Left forelimb (tissue), 1 donor: ENCODE results near the gene SGPL1.

Experiments
- DNase-seq: peaks from one replicate; pipeline ENCODE4 v3.0.0-alpha.2; 2018; ENCODE audit warnings: low spot score

The SGPL1 gene

DNA sequence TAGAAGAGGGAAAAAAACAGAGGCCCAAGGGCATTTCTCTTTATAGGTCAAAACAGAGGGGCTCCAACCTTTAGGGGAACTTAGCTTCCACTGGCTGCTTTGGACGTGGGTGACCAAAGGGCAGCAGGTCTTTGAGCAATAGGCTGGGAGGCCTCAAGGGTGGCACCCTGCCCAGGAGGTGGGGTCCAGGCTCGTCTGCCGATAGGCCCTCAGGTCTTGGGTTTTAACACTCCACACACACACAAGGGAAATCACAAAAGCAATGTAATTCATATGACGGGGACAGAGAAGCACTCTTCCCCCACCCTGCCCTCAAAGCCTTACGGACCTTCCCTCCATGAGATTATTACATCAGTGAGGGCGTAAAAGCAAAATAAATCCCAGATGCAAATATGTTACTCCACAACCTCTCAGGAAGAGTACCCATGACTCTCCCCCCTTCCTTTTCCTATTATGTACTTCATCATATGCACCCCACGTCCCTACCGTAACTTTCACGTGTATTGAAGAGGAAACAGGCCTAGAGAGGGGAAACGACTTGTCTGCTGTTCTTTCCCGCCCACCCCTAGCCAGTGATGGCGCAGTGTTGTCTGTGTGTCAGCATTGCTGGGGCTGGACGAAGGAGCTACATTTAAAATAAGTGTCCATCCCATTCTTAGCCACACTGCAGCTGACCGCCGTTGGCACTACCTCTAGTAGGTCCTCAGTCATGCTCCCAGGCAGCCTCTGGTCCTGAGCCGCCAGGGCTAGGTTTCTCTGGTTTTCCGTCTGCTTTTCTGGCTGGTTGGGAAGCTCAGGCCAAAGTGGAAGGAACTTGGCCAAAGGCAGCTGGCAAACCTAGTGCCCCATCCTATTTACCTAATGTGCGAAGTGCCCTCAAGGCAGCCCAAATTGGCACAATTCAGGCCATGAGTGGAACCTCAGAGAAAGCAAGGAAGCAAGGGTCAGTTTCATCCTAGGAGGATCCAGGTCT lies 70.5 kb downstream of the SGPL1 start:
- DNase-seq = no peak

GRCh38 chr10:70886921-70887665 lies 71.3 kb downstream of the SGPL1 start:
- no peak for DNase-seq

DNA sequence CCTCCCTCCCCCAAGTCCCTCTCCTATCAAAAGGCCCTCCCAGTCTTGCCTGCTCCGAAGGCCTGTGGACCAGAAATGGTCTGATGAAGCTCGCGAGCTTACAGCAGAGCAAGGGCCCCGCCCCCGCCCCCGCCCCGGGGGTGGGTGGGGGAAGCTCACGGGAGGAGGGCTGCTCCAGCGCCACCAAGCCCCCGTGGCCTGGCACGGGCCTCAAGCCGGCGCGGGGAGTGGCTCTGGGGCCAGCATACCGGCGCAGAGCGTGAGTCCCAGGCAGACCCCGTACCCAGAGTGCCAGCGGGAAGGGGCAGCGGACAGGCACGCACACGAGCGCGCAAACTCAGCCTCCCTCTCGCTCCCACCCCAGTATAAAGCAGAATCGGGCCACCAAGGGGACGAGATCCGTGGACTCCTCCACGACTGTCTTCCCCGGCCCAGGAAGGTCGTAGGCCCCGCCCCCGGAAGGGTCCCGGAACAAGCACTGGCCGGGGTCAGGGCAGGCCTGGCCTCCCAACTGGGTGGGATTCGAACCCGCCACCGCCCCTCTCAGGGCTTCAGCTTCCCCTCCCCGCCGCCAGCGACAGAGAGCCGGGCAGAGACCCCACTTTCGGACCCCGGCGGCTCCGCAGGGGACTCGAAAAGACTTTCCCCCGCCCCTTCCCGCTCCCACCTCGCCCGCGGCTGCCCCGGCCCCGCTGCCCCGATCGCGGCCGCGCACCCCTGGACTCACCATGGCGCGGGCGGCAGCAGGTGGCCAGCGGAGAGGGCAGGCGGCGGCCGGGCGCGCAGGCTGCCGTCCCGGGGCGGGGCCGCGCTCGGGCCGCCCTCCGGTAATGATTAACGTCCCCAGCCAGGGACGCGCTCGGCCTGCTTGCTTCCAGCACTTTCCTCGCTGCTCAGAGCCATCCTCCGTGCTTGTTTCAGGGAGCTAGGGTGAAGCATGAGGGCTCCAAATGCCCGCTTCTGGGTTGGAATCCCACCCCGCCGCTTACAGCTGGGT lies 72.4 kb downstream of the SGPL1 start, which contains the start of gene PCBD1:
Gene PCBD1, minus strand, starts transcription at position 762 of the 997 bp plus-strand sequence. Its CDS starts 32 bp downstream, at position 730.
- peak; percentile 86 for DNase-seq

DNA sequence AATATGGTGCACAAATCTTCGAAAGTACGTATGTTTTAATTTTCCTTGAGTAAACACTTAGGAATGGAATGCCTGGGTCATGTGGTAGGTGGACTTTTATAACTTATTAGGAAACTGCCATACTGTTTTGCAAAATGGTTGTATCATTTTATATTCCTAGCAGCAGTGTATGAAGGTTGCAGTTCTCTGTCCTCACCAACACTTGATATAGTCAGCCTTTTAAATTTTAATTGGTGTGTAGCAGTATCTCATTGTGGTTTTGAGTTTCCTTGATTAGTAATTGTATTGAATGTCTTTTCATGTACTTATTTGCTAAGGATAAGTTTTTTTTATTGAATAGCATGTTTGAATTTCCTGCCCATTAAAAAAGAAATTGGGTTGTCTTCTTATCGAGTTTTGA lies 73.5 kb downstream of the SGPL1 start:
- DNase-seq = no peak

DNA sequence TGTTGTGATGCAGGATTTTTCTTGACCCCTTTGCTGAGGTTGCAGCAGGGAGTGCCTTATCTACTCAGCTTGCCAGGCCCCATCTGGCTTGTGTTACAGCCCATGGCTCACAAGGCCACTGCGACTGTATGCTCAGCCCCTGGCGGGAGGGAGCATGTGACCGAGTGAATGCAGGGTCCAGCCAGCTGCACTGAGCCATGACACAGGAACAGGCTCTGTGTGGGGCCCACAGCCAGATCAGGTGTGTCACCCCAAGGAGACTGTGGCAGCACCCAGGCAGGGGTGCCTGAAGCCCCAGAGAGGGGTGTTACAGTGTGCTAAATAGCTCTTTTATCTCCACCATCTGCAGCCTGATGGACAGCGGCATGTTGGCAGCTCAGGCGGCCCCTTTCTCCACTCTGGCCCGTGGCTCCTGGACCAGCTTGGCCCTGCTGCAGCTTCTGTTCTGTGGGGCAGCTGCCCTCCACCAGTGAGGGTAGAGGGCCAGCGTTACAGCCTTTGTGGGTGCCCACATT lies 75.2 kb downstream of the SGPL1 start:
- no peak for DNase-seq

DNA sequence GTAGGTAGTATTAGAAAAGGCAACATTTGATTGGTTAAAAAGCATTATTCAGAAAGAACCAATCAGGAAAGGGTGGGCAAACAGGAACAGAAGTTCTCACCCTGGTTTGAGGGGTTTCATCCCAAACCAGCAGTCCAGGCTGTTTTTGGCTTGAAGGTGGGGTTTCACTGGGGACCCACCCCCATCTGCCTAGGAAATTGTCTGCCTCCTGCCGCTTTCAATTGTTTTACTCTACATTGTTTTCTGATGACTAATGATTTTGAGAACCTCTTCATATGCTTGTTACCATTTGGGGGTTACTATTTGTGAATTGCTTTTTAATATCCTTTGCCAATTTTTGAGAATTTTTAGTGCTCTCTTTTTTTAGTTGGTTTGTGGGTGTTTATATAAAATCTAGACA lies 75.9 kb downstream of the SGPL1 start:
- DNase-seq = no peak

DNA sequence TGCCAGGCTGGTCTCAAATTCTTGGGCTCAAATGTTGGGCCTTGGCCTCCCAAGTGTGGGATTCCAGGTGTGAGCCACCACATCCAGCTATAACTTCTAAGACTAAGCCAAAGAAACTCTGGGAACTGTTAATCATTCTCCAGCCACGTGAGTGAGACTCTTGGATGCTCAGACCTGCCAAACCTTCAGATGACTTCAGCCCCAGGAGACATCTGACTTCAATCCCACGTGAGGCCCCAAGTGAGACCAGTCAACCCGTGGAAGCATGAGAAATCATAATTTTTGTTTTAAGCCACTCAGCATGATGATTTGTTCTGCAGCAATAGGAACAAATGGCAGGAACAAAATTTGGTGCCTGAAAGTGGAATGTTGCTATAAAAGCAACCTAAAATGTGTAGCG lies 76.9 kb downstream of the SGPL1 start:
- DNase-seq = no peak

DNA sequence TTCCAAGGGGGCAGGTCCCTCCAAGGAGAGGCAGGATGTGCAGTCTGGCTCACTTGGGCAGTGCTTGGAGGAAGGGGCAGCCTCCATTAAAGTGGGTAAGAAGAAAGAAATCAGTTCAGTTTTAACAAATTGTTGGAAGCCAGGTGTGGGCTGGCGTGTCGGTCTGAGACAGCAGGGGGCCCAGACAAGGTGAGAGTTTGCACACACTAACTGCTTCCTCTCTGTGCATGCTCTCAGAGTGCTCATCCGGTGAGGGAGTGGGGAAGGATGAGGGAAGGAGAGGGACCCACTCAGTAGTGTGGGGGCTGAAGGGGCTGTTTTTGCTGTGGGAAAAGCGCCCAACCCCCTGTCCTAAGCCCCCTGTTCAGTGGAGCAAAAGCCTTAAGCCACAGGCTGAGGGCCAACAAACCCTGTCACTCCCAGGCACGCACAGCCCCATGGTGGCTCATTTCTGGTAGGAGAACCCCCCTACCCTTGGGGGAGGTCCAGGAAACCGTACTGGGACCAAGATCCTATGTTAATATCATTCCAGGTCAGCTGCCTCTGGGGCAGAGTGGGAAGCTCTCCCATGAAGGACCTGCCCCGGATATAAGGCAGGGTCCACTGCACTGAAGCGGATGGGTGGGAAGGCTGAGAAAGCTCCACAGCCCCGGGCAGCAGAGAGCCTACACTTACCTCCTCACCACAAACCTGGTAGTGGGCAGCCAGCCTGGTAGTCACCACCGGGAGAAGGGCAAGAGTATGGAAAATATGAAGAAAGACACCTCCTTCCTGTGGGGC lies 77.7 kb downstream of the SGPL1 start:
- no peak for DNase-seq

- no peak for DNase-seq
Measured at GRCh38 chr10:70894416-70894815, 78.7 kb downstream of the SGPL1 start.

DNA sequence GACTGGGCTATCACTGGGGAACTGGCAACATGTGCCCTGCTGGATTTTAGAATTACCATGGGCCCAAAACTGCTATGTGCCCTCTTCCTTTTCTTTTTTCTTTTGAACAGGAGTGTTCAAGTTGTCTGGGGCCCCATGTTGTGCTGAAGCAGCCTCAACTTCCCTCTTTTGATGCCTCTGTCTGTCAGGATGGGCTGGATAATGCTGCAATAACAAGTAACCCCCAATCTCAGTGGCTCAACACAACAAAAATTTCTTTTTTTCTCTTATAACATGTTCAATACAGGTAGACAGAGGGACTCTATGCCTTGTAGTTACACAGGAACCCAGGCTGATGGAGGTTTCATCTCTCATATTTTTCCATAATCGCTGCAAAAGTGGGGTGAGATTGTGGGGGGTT lies 80.8 kb downstream of the SGPL1 start:
- no peak for DNase-seq

- no peak for DNase-seq
Measured at GRCh38 chr10:70898687-70899086, 82.9 kb downstream of the SGPL1 start.

GRCh38 chr10:70899096-70899495 lies 83.3 kb downstream of the SGPL1 start:
- DNase-seq = no peak

DNA sequence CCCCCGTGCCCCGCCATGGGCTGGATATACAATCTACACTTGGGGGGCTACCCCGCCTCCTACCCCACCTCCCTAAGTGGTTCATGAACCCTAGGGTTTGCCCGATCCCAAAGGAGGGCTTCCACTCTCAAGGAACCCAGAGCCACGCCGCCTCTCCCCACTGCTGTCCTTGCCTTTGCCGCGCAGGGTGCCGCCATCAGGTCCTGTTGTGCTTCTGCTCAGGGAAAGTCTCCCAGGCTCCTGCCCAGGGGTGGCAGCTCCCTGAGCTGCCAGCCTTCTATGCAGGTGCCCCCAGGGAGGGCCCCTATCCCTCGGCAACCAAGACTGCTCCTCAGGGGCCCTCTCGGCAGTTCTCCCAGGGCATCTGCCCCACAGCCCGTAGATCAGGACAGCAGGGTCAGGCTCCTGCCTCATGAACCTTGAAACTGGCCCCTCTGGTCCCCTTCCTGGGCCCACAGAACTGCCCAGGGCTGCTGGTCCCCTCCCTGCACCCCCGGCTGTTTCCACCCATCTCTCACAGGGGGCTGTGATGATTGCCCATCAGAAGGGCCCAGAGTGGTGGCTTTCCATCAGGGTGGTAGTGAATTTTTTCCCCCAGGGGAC lies 85.6 kb downstream of the SGPL1 start:
- DNase-seq = no peak

GRCh38 chr10:70902661-70903261 lies 87.0 kb downstream of the SGPL1 start:
- DNase-seq = peak; percentile 41

GRCh38 chr10:70903262-70903921 lies 87.6 kb downstream of the SGPL1 start:
- peak; percentile 76 for DNase-seq

GRCh38 chr10:70905071-70906021 lies 89.6 kb downstream of the SGPL1 start:
- peak; percentile 61 for DNase-seq

GRCh38 chr10:70906031-70906783 lies 90.5 kb downstream of the SGPL1 start:
- peak; percentile 63 for DNase-seq
